NCI-H446 treated with DMSO at 0.1 percent for 48 hours (cell line): ENCODE results near the gene DSCAM.

Experiments
- DNase-seq: peaks from one replicate; lab custom pipeline; 2025; lab: John Stamatoyannopoulos, UW

The DSCAM gene

DNA sequence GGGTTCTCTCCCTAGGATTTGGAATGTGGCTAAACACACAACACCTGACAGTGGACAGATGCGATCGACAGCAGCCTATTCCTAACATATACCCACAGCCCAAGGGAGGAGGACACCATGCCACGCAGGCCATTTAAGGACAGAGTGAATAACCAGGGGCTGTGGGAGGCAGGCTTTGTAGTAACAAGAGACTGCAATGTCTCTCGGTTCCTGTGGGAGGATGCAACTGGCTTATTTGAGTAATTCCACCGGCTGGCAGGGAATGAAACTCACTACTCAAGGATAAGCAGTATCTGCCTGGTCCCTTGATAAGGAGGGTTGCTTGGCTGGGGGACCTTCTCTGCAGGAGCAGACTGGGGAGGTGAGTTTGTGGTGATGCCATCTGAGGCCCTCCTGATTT lies 870.2 kb downstream of the DSCAM start:
- DNase-seq = no peak

DNA sequence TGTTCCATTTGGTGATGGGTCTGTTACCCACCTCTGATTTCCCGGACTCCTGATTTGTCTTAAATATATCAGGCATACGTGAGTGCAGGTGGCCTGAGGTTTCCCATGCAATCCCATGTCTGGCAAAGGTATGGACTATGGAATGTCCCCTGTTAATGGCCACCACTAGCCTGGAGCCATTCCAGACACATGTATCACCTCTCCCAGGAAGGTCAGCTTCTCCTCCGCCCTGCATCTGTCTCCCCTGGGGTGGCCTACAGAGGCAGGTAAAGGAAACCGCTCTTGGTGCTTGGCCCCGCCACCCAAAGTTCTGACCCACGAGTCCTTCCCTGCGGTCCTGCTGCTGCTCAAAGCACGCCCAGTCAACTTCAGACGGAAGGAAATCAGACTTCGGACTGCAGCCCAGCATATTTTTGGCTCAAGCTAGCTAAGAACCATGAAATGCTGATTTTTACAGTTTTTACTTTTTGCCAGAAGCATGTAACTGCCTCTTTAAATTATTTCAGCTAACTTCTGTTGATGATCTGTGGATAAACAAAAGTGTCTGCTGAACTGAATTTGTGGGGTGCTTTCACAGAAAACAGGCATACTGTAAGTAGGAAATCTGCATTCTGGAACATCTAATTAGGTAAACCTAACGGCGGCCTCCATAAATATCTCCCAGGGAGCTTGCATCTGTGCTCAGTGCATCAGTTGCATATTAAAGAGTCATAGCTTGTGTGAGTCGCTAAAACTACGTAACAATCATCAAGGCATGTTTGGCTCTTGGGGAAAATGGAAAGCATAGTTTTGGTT lies 873.8 kb downstream of the DSCAM start:
- DNase-seq = no peak

DNA sequence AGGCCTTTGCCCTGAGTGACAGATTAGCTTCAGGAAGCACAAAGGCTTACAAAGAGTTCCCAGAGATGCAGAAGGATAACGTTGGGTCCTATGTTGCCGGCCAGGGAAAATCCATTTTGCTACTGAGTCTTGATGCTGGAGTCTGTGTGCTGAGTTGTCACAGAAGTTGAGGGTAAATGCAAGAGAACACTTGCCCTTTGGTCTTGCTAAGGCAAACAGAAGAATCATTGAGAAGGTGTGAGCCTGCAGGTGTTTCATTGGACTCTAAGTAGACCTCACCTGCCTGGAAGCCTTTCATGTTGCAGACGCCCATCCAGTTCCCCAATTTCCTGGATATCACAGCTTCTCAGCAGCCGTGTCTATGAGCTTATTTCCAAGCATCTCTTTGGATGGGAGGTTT lies 874.5 kb downstream of the DSCAM start:
- DNase-seq = no peak

DNA sequence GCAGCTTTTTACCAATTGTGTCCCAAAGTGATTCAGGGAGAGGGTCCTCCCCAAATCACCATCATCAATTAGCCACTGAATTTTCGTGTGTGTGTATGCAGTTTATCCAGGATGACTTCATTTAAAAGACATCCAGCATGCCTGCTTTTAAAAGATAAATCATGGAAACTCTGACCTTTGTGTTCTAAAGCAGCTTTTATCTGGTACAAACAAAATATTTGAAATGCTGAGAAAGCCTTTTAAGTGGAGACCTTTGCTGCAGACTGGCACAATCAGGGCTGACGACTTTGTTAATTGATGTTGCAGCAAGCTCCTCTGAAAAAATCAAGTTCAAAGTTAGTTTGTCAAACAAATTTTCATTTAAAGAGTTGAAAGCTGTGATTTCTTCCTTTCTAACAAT lies 875.0 kb downstream of the DSCAM start:
- no peak for DNase-seq

DNA sequence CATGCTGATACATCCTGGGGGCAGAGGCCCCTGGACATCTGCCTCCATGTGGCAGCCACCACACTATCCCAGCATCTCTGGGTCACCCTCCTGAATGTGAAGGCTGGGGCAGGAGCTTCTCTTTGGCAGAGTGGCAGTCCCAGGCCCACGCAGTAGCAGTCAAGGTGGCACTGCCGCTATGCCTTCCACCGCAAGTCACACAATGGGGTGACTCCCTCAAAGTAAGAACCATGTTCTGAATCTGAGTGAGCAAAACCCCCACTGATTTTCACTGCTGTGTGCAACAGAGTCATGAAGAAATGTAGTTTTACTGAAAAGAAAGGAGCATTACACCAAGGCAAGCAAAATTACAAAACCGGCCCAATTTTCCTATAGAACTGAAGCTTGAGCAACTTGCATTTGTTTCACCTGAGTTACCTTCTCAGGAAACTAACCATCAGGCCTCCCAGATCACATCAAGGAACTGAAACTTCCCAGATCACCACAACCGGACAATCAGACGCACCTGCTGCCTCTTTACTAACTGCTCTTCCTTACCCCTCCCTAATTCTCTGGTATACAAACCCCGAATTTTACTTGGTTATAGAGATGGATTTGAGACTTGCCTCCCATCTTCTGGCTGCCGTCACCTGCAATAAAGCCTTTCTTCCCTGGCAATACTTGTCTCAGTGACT lies 877.1 kb downstream of the DSCAM start:
- DNase-seq = no peak

DNA sequence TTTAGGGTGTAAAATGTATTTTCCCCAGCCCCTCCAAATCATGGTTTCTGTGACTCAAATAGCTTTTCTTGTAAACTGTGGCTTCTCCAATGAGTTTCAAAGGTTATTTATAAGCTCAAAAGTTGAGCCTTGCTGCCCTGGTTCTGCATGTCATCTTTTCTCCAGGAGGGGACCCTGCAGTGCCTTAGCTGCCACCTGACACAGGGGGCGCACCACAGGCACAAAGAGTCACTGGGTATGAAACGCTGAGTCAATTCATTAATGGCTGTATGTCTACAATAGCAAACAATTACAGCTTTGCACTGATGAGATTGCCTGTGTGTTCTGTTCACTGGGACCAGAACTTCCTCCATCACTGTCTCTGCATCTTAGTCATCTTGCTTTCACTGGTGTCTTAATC lies 878.9 kb downstream of the DSCAM start:
- no peak for DNase-seq

DNA sequence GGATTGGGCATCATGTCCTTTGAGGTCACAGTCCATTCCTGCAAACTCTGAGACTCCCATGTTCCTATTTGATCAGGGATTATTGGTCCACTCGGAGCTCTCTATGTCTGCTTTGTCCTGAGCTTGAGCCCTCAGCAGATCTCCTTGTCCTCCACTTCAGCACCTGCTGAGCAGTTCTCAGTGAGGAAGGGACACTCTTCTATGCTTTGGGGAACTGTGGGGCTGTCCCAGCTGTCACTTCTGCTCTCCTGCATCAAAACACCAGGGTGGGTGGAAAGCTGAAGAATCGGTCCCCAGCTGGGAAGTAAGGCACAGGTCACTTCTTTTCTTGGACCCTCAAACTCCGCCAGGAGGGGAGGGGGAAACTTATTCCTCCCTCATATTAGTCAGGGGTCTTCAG lies 880.2 kb downstream of the DSCAM start:
- DNase-seq = no peak

DNA sequence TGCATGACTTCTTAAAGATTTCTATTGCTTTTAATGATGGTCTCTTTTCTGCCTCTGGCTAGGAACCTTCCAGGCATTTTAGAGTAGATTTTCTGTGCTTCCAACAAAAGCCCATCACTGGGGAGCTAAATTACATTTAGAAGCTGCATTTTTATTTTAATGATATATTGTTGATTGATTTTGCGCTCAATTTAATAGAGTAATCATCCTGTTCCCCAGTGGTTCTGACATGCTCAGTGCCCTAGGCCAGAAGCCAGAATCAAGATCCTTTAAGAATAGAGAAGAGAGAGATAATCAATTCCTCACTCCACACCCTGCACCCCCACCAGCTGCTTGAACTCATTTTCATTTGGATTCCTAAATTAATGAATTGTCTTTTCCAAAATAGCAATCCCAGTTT lies 881.9 kb downstream of the DSCAM start:
- DNase-seq = no peak

DNA sequence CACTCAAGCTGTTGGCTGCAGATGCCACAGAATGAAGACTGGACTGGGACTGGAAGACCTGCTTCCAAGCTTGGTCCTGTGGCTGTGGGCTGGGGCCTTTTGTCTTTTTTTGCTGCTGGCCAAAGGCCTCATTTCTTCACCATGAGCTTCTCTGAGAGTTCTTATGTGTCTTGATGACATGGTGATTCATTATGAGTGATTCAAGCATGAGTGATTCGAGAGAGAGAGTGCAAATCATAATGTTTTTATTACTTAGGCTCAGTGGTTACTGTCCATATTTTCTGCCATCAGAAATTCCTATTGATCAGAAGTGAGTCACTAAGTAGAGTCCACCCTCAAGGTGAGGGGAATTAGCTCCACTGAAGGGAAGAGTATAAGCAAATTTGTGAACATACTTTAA lies 885.7 kb downstream of the DSCAM start:
- no peak for DNase-seq
